Activated T-cell treated with anti-CD3 and anti-CD28 coated beads, Interleukin-2, amount 50 U/mL, for 24 hours (primary cell): Measurements from ENCODE around the gene EPB41L4B.

Experiments
- DNase-seq: peaks from one replicate; pipeline ENCODE4 v3.0.0-alpha.2; 2020
- H3K27ac Mint-ChIP-seq: 2 replicates; pipeline ENCODE4 v1.8.0; 2020; ENCODE audit warnings: mild to moderate bottlenecking, mixed read lengths
- H3K27me3 Mint-ChIP-seq: 2 replicates; pipeline ENCODE4 v1.8.0; 2020; ENCODE audit warnings: mixed read lengths
- H3K36me3 Mint-ChIP-seq: 2 replicates; pipeline ENCODE4 v1.8.0; 2020; ENCODE audit warnings: low read depth, mixed read lengths
- H3K4me1 Mint-ChIP-seq: 2 replicates; pipeline ENCODE4 v1.8.0; 2020; ENCODE audit warnings: low read depth, mixed read lengths
- H3K4me3 Mint-ChIP-seq: 2 replicates; pipeline ENCODE4 v1.8.0; 2020; ENCODE audit warnings: mild to moderate bottlenecking, moderate library complexity, mixed read lengths
- H3K9me3 Mint-ChIP-seq: 2 replicates; pipeline ENCODE4 v1.8.0; 2020; ENCODE audit warnings: mixed read lengths

Gene EPB41L4B

DNA sequence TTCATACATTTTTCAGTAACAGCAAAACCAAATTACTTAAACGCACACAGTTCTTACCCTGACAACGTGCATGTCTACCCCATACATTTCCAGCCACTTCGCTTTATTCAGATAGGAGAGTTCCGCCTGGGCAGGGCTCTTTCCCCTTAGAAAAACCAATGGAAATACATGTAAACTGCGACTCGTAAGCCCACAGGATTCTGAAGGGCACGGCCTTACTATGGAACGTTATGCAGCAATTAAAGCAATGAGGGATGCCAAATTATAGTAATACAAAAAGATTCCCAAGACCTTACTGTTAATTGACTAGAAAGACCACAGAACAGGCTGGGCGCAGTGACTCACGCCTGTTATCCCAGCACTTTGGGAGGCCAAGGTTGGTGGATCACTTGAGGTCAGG, 64.5 kb downstream of the EPB41L4B start:
- no peaks in the 10 kb centered on the region for H3K9me3 Mint-ChIP-seq
- no peak for DNase-seq
- no peaks in the 10 kb centered on the region for H3K4me1 Mint-ChIP-seq
- no peak overlapping the region for H3K4me3 Mint-ChIP-seq
- no peak overlapping the region for H3K27ac Mint-ChIP-seq
- H3K27me3 Mint-ChIP-seq = no peaks in the 10 kb centered on the region
- no peaks in the 10 kb centered on the region for H3K36me3 Mint-ChIP-seq

DNA sequence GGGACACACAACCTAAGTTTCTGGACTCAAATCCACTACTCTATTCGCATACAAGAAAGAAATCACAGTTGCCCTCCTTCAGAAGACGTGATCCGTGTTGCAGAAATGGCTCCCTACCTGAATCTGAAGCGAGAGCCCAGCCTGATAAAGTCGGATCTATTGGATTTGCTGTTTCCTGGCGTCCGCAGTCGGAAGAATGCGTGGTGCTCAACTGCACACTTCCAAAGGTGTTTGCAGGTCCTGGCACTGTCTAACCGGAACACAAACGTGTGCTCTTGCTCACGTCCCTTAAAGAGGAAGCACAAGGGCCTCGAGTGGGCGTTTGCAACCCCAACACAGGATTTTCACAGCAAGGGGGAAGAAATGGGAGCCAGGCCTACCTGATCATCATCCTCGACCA, 65.5 kb downstream of the EPB41L4B start:
- H3K36me3 Mint-ChIP-seq = no peaks in the 10 kb centered on the region
- H3K27ac Mint-ChIP-seq = no peak overlapping the region
- no peaks in the 10 kb centered on the region for H3K9me3 Mint-ChIP-seq
- no peaks in the 10 kb centered on the region for H3K4me1 Mint-ChIP-seq
- no peak for DNase-seq
- H3K27me3 Mint-ChIP-seq = no peaks in the 10 kb centered on the region
- H3K4me3 Mint-ChIP-seq = no peak overlapping the region

DNA sequence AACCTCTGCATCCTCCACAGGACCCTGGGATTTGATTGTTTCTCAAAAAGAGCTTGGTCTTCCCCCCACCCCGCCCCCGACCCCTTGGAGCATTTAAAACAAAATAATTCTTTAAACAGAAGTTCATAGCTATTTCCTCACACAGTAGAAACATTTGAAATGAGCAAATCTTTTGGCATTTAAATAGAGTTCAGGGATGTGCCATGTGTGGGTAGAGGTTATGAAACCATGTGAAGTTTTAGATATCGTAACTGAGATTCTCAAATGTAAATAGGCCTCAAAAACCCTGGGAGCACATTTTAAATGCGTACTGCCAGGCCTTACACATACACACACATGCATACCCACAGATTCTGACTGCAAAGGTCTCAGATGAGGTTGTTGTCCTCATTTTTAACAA, 66.5 kb downstream of the EPB41L4B start:
- Mint-ChIP-seq H3K4me1 (no peaks in the 10 kb centered on the region), H3K27ac (no peak overlapping the region), H3K4me3 (no peak overlapping the region), H3K9me3 (no peaks in the 10 kb centered on the region), H3K36me3 (no peaks in the 10 kb centered on the region), H3K27me3 (no peaks in the 10 kb centered on the region)
- no peak for DNase-seq

DNA sequence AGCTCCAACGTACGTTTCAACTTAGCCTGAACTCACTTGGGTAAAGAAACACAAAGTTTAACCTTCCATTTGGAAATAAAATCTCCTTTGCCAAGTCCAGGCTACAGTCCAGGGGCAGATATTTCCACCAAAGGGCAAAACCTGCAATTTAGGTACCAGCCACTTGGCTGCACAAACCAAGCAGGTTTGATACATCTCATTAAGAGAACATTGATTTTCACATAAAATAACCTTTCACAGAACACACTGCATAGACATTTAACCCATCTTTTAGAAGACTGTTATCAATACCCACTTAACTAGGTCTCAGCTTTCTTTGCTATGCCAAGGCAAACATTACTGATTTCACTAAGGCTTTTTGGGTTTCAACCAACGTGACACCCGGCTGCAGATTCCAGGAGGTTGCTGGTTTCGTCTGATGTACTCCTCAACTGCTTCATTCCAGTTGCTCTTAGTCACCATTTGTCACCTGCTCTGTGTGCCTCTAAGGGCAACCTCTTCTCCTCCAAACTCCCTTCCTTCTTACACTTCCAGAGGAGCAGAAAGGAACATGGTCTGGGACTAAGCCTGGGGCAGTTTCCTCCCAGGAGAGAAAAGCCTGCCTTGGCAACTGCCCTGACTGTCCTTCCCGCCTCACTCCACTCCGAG, 67.1 kb downstream of the EPB41L4B start:
- Mint-ChIP-seq H3K27ac (no peak overlapping the region), H3K36me3 (no peaks in the 10 kb centered on the region), H3K4me3 (no peak overlapping the region), H3K27me3 (no peaks in the 10 kb centered on the region), H3K9me3 (no peaks in the 10 kb centered on the region), H3K4me1 (no peaks in the 10 kb centered on the region)
- no peak for DNase-seq

DNA sequence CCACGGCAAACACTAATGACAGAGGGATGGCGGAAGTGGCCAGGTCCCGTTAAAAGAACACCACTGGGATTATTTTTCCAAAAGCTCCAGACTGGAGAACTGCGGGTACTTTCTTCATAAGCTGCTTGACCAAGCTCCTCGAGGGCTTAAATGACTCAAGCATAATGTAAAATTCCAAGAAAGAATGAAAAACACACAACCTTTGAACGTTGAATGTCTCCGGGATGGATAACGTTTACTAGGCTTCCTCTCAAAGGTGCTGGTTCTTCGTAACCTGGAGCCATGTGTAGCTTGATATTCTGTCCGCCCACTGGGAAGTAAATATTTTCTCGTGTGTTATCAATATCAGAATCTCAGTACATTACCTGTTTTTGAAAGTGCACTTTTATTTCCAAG, 67.6 kb downstream of the EPB41L4B start:
- Mint-ChIP-seq H3K4me3 (no peak overlapping the region), H3K36me3 (no peaks in the 10 kb centered on the region), H3K4me1 (no peaks in the 10 kb centered on the region), H3K27ac (no peak overlapping the region), H3K9me3 (no peaks in the 10 kb centered on the region), H3K27me3 (no peaks in the 10 kb centered on the region)
- DNase-seq = no peak

DNA sequence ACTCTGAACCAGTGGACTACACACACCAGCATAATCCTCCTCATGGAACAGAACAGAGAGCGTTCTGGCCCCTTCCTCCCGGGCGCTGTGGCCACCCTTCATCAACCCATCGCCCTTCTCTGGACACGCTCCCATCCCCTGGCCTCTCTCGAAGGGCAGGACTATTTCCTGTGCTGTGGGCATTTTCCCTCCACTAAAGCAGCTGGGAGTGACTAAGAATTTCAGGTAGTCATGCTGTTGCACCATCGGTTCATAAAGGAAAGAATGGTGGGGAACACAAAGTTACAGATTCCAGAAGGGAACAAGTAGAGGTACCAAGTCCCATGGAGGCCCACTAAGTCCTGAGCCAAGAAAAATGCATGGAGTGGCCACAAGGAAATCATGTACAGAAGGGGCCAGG, 68.6 kb downstream of the EPB41L4B start:
- Mint-ChIP-seq H3K36me3 (no peaks in the 10 kb centered on the region), H3K27me3 (no peaks in the 10 kb centered on the region), H3K4me1 (no peaks in the 10 kb centered on the region), H3K4me3 (no peak overlapping the region), H3K9me3 (no peaks in the 10 kb centered on the region), H3K27ac (no peak overlapping the region)
- DNase-seq = no peak

DNA sequence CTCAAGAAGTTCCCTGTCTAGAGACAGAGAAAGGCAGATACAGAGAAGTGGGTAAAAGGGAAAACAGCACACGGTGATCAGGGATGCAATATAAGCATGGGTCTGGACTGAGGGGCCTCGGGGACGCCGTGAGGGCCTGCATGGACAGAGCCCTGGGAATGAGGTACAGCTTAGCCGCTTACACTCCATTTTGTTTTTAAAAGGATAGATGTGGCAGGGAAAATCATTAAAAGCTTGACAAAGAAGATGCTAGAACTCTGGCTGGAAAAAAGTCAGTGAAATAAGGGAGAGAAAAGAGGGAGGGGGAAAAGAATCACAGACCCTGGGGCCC, 69.1 kb downstream of the EPB41L4B start:
- DNase-seq = no peak
- no peaks in the 10 kb centered on the region for H3K9me3 Mint-ChIP-seq
- no peaks in the 10 kb centered on the region for H3K36me3 Mint-ChIP-seq
- no peak overlapping the region for H3K27ac Mint-ChIP-seq
- H3K4me1 Mint-ChIP-seq = no peaks in the 10 kb centered on the region
- H3K4me3 Mint-ChIP-seq = no peak overlapping the region
- H3K27me3 Mint-ChIP-seq = no peaks in the 10 kb centered on the region

DNA sequence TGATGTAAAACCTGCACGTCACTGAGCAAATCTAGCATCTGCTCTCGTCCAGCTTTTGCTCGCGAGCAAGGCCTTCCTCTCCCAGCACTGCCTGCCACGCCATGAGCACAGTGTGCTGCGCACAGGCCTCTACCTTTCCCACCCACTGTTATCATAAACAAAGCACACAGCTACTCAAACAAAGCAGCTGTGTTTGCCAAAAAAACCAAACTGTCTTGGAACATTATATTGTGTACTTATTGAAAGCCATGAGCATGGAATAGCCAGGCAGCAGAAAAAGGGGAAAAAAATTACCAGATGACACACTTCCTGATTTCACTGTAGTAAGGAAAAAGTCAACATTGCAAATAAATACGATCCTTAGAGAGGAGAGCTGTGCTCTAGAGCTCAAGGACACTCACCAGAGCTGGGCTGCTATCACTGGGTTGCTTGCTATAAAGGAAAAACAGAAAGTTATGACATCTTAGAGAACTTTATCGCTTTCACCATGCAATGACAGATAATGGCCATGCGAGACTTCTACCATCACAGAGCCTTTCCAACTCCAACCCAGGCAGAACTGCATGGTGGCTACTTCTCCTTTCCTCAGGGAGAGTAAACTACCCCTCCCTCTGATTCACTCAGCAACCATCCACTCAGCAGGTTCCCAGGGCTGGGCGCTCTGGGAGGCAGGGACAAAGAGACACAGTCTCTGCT, 69.6 kb downstream of the EPB41L4B start:
- H3K4me3 Mint-ChIP-seq = no peak overlapping the region
- no peak for DNase-seq
- H3K27ac Mint-ChIP-seq = no peak overlapping the region
- no peaks in the 10 kb centered on the region for H3K36me3 Mint-ChIP-seq
- no peaks in the 10 kb centered on the region for H3K27me3 Mint-ChIP-seq
- H3K9me3 Mint-ChIP-seq = no peaks in the 10 kb centered on the region
- no peaks in the 10 kb centered on the region for H3K4me1 Mint-ChIP-seq

DNA sequence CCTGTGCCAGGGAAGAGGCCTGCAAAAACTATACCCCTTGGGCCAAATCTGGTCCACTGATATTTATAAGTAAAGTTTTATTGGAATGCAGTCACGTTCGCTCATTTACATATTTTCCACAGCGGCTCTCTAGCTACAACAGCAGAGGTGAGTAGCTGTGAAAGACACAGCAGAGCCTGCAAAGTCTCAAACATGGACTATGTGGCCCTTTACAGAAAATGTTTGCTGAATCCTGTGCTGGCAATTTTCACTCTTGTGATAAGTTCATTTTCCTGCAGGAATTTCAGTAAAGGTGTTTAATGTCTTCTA, 70.1 kb downstream of the EPB41L4B start:
- no peak for DNase-seq
- no peaks in the 10 kb centered on the region for H3K9me3 Mint-ChIP-seq
- no peak overlapping the region for H3K27ac Mint-ChIP-seq
- no peaks in the 10 kb centered on the region for H3K4me1 Mint-ChIP-seq
- no peaks in the 10 kb centered on the region for H3K36me3 Mint-ChIP-seq
- no peak overlapping the region for H3K4me3 Mint-ChIP-seq
- peaks cover 3% of the 10 kb centered on the region for H3K27me3 Mint-ChIP-seq

DNA sequence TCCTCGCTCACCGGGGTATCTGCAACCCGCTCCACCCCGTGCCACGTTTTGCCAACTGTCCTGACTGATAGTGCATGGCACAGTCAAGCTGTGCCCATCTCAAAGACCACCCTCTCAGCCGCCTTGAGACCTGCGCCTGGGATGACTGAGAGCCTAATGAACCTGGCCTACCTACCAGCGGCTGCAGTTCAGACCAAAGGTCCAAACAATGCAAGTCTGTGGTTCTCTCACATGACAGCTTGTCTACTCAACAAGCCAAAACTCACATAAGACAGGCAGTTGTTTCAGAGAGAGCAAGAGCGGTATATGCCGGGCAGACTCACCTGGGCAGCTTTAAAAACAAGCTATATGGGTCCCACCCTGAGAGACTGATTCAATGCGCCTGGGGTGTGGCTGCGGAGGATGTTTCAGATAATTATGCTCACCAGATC, 70.5 kb downstream of the EPB41L4B start:
- no peak for DNase-seq
- Mint-ChIP-seq H3K27ac (no peak overlapping the region), H3K4me3 (no peak overlapping the region), H3K4me1 (no peaks in the 10 kb centered on the region), H3K27me3 (peaks cover 7% of the 10 kb centered on the region), H3K9me3 (no peaks in the 10 kb centered on the region), H3K36me3 (no peaks in the 10 kb centered on the region)

DNA sequence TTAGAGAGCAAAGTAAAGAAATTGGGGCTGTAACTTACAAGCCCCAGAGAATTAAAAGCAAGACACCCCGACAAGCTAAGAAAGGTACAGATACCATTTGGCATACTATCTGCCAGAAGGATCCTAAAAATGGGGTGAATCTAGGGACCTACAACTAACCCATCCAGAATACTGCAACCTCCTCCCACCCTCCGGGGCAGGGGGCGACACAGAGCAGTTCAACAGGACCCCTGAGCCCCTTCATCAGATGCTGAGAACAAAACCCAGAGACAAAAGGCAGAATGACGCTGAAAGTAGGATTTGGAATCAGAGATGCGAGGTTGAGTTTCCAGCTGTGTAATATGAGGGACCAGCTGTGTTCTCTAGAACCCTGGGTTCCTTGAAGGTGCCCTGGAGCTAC, 71.2 kb downstream of the EPB41L4B start:
- no peak for DNase-seq
- no peaks in the 10 kb centered on the region for H3K4me1 Mint-ChIP-seq
- H3K4me3 Mint-ChIP-seq = no peak overlapping the region
- H3K9me3 Mint-ChIP-seq = no peaks in the 10 kb centered on the region
- H3K36me3 Mint-ChIP-seq = no peaks in the 10 kb centered on the region
- H3K27ac Mint-ChIP-seq = no peak overlapping the region
- peaks cover 14% of the 10 kb centered on the region for H3K27me3 Mint-ChIP-seq

DNA sequence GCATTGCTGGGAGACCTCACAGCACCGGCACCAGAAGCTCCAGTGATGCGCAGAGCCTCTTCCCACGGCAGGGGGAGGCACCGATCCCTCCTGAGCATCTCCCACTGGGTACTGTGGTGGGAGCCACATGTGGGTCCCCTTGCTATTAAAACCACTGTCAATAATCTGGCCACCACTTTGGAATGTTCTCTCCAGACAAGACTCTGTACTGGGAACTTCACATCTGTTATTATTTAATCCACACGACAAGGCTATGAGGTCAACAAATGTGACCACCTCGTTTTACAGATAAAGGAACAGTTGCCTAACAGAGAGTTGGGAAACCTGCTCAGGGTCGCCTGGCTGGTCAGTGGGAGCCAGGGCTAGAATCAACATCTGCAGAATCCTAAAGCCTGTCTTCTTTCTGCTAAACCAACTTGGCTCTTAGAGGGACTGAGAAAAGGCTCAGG, 72.7 kb downstream of the EPB41L4B start:
- H3K36me3 Mint-ChIP-seq = no peaks in the 10 kb centered on the region
- peaks cover 26% of the 10 kb centered on the region for H3K27me3 Mint-ChIP-seq
- peaks cover 1% of the 10 kb centered on the region for H3K4me1 Mint-ChIP-seq
- no peak for DNase-seq
- H3K4me3 Mint-ChIP-seq = no peak overlapping the region
- H3K27ac Mint-ChIP-seq = no peak overlapping the region
- H3K9me3 Mint-ChIP-seq = no peaks in the 10 kb centered on the region

DNA sequence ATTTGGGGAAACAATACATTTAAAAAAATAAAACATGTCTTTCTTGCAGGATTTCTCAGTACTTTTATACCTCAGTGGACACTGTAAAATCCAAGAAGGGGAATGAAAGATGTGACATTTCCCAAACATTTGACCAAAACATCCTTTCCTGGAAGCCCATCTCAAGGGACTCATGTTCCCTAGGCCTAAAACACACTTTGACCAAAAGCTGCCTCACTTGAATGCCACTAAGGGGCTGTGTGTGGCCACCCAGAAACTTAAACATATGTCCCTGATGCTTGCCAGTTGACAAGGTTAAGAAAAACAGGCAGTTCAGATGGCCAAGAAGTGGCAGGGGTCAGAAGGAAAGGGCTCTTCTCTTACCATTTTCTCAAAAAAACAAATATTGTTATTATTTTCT, 73.6 kb downstream of the EPB41L4B start:
- no peak for DNase-seq
- Mint-ChIP-seq H3K36me3 (no peaks in the 10 kb centered on the region), H3K4me1 (peaks cover 1% of the 10 kb centered on the region), H3K4me3 (no peak overlapping the region), H3K27ac (no peak overlapping the region), H3K9me3 (no peaks in the 10 kb centered on the region), H3K27me3 (peaks cover 27% of the 10 kb centered on the region)

DNA sequence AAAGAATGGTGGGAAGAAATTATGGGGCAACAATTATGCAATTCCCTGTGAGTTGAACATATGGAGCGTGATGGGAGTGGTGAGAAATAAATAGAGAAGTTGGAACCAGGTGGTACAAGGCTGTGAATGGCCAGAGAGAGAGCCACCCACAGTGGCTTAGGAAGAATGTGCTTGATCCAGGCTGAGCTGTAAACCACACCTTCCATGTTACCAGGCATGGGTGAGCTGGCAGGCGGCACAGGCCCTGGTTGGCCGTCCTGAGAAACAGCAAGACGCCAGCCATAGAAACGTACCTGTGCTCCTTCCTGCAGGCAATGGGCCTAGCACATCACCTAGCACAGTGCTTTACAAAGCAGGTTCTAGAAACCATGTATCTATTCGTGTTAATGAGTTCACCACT, 74.3 kb downstream of the EPB41L4B start:
- H3K4me1 Mint-ChIP-seq = peaks cover 1% of the 10 kb centered on the region
- DNase-seq = no peak
- H3K9me3 Mint-ChIP-seq = no peaks in the 10 kb centered on the region
- H3K36me3 Mint-ChIP-seq = no peaks in the 10 kb centered on the region
- H3K27me3 Mint-ChIP-seq = peaks cover 29% of the 10 kb centered on the region
- H3K4me3 Mint-ChIP-seq = no peak overlapping the region
- no peak overlapping the region for H3K27ac Mint-ChIP-seq

DNA sequence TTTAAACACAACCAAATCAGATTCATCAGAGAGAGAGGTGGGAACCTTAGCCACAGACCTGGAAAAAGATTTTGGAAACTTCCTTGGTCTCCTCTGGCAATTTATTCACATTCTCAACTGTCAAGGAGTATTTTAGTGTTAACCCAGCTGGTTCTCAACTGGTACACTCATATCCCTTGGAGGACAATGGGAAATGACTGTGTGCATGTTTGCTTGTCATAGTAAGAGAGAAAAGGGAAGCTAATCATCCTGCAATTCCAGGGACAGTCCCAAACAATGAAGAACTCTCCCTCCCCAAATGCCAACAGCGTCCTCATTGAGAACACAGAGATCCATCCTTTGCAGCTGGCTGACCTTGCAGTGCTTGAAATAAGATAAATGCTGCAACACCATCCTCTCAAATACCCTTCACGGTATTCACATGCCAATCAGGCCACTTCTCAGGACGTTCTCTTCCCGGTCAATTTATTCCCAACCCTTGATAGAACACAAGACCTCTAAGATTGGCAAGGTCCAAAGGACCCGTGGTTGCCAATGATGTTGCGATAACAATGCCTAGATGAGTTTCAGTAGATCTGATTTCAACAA, 75.5 kb downstream of the EPB41L4B start:
- no peak overlapping the region for H3K4me3 Mint-ChIP-seq
- H3K4me1 Mint-ChIP-seq = peaks cover 1% of the 10 kb centered on the region
- peaks cover 32% of the 10 kb centered on the region for H3K27me3 Mint-ChIP-seq
- no peak for DNase-seq
- H3K36me3 Mint-ChIP-seq = no peaks in the 10 kb centered on the region
- H3K9me3 Mint-ChIP-seq = no peaks in the 10 kb centered on the region
- H3K27ac Mint-ChIP-seq = no peak overlapping the region
